Keratinocyte (primary cell): ENCODE measurements around the gene SCGB2A2. TPM values are rescaled to one million over a fixed set of nuclear protein-coding genes. Genes with fewer than 3 reads are reported as not detected.

Source experiments
- DNase-seq: peaks from one replicate; pipeline ENCODE4 v3.0.0-alpha.2; 2011; ENCODE audit warnings: low read depth, missing footprints, low spot score
- FAIRE-seq: peaks from 2 replicates; lab custom pipeline; 2011; peaks lifted over from hg19 to GRCh38; lab: Jason Lieb, UNC
- H2AFZ ChIP-seq: 2 replicates; pipeline ENCODE4 v1.6.0; 2012; ENCODE audit warnings: low read length, control low read depth, inconsistent platforms; ENCODE audit not compliant: control insufficient read depth
- H3K27ac ChIP-seq: 2 replicates; pipeline ENCODE4 v1.5.1; 2011; ENCODE audit warnings: low read length; ENCODE audit not compliant: control insufficient read depth, insufficient read depth
- H3K27me3 ChIP-seq: 3 replicates; pipeline ENCODE4 v1.6.0; 2011; ENCODE audit warnings: low read length; ENCODE audit not compliant: control insufficient read depth, insufficient read depth; ENCODE audit errors: extremely low read depth
- H3K36me3 ChIP-seq, 2 experiments: 2 replicates in 1 of 2; 3 replicates in 1 of 2; pipeline ENCODE4 v1.5.1; 2011; ENCODE audit warnings: low read length in 2 of 2, mild to moderate bottlenecking in 1 of 2; ENCODE audit not compliant: control insufficient read depth in 2 of 2, insufficient read depth in 2 of 2; ENCODE audit errors: extremely low read depth in 1 of 2
- H3K4me1 ChIP-seq: 3 replicates; pipeline ENCODE4 v1.5.1; 2011; ENCODE audit warnings: low read length; ENCODE audit not compliant: control insufficient read depth, insufficient read depth; ENCODE audit errors: extremely low read depth
- H3K4me2 ChIP-seq: 3 replicates; pipeline ENCODE4 v1.6.0; 2011; ENCODE audit warnings: low read depth, low read length; ENCODE audit not compliant: control insufficient read depth, insufficient read depth; ENCODE audit errors: extremely low read depth
- H3K4me3 ChIP-seq, 3 experiments: fragments of 200-600 bp in 1 of 3; sonication (generic) in 1 of 3; 2 replicates in 2 of 3; 3 replicates in 1 of 3; pipeline ENCODE4 v1.5.1; 2011 to 2016; ENCODE audit warnings: low read length in 3 of 3, mild to moderate bottlenecking in 3 of 3, control low read depth in 2 of 3, inconsistent platforms in 1 of 3, low read depth in 1 of 3, mixed read lengths in 1 of 3, mixed run types in 1 of 3, moderate library complexity in 1 of 3; ENCODE audit not compliant: control insufficient read depth in 2 of 3, insufficient read depth in 2 of 3; ENCODE audit errors: extremely low read depth in 1 of 3
- H3K79me2 ChIP-seq: 2 replicates; pipeline ENCODE4 v1.6.0; 2012; ENCODE audit warnings: low read length; ENCODE audit not compliant: control insufficient read depth, insufficient read depth
- H3K9ac ChIP-seq: 3 replicates; pipeline ENCODE4 v1.6.0; 2011; ENCODE audit warnings: low read length; ENCODE audit not compliant: control insufficient read depth, insufficient read depth; ENCODE audit errors: extremely low read depth
- H3K9me1 ChIP-seq: 3 replicates; pipeline ENCODE4 v1.6.0; 2011; ENCODE audit warnings: low read length; ENCODE audit not compliant: control insufficient read depth, insufficient read depth; ENCODE audit errors: extremely low read depth
- H3K9me3 ChIP-seq: 2 replicates; pipeline ENCODE4 v1.5.1; 2012; ENCODE audit warnings: low read depth, low read length; ENCODE audit not compliant: control insufficient read depth
- H4K20me1 ChIP-seq: 3 replicates; pipeline ENCODE4 v1.6.0; 2011; ENCODE audit warnings: low read length; ENCODE audit not compliant: control insufficient read depth, insufficient read depth; ENCODE audit errors: extremely low read depth
- EZH2 ChIP-seq: IDR thresholded peaks from one replicate; pipeline ENCODE4 v1.6.1; 2012; ENCODE audit warnings: inconsistent platforms, mild to moderate bottlenecking, low read length, moderate library complexity
- dilution Hi-C: fragments of 300-500 bp; cut with MboI; formaldehyde crosslinking; loops from one replicate; pipeline ENCODE4 v1.7.0; 2020; ENCODE audit warnings: low sequenced_read_pairs; ENCODE audit not compliant: extremely low pct_ligation_motif_present
- polyA plus RNA-seq, 5 experiments: library from polyadenylated mRNA; depleted of rRNA in 3 of 5; stranded (reverse) in 3 of 5; stranded (forward) in 1 of 5; unstranded in 1 of 5; fragments of >200 nt; gene quantifications; 1 replicate in 1 of 5; 2 replicates in 3 of 5; 3 replicates in 1 of 5; pipeline versions ENCODE4 v1.2.1 to v1.2.3, GENCODE V29; 2011 to 2012; ENCODE audit warnings: missing spikeins in 2 of 5, low read depth in 1 of 5, low replicate concordance in 1 of 5
- TF ChIP-seq, protein P1 (sequence below), 3 experiments: IDR thresholded peaks in 1 of 3; conservative IDR thresholded peaks in 1 of 3; optimal IDR thresholded peaks in 1 of 3; 2 replicates in 2 of 3; 3 replicates in 1 of 3; pipeline versions ENCODE3 to v1.5.1; 2011; ENCODE audit warnings: low read length in 3 of 3, mild to moderate bottlenecking in 3 of 3, moderate library complexity in 2 of 3, control low read depth in 1 of 3, inconsistent platforms in 1 of 3; ENCODE audit not compliant: insufficient read depth in 2 of 3; ENCODE audit errors: extremely low read depth in 1 of 3

SCGB2A2 gene
- polyA plus RNA-seq, 1 donor (not counting 4 experiments of a cell fraction or from before 2014, with no cell fraction given) = not detected

DNA sequence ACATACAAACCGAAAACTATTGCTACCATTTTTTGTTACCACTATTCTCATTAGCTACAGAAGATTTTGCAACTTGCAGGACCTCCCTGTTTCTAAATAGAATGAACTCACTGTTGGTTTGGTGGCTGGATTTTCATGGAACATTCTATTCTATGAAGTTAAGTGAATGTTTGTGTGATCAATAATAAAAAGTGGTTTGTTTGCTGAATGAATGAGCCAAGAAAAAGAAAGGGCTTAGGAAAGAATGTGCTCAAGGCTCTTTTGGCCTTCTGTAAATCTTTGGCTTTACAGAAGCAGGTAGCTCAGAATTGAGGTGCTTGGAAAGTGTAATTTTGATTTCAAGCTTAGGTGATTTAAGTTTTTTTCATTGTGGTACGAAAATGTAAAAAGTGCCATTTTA lies 33.8 kb upstream of the SCGB2A2 start:
- no peaks in the 10 kb centered on the region for H3K4me1 ChIP-seq
- H3K79me2 ChIP-seq = no peaks in the 10 kb centered on the region
- no peak overlapping the region for H3K4me3 ChIP-seq
- no peak overlapping the region for H3K9ac ChIP-seq
- FAIRE-seq = no peak
- no peak for TF ChIP-seq EZH2
- TF ChIP-seq, protein P1, sequence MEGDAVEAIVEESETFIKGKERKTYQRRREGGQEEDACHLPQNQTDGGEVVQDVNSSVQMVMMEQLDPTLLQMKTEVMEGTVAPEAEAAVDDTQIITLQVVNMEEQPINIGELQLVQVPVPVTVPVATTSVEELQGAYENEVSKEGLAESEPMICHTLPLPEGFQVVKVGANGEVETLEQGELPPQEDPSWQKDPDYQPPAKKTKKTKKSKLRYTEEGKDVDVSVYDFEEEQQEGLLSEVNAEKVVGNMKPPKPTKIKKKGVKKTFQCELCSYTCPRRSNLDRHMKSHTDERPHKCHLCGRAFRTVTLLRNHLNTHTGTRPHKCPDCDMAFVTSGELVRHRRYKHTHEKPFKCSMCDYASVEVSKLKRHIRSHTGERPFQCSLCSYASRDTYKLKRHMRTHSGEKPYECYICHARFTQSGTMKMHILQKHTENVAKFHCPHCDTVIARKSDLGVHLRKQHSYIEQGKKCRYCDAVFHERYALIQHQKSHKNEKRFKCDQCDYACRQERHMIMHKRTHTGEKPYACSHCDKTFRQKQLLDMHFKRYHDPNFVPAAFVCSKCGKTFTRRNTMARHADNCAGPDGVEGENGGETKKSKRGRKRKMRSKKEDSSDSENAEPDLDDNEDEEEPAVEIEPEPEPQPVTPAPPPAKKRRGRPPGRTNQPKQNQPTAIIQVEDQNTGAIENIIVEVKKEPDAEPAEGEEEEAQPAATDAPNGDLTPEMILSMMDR (optimal IDR thresholded peaks at IDR 0.05 in 1 of 3, IDR thresholded peaks at IDR 0.05 in 1 of 3, conservative IDR thresholded peaks at IDR 0.05 in 1 of 3; ENCODE audit: extremely low read depth in 1 of 3, insufficient read depth in 2 of 3, low read length in 3 of 3) = no peak
- H3K9me3 ChIP-seq = no peaks in the 10 kb centered on the region
- no peaks in the 10 kb centered on the region for H4K20me1 ChIP-seq
- H2AFZ ChIP-seq = no peak overlapping the region
- H3K4me2 ChIP-seq = no peak overlapping the region
- H3K36me3 ChIP-seq = no peaks in the 10 kb centered on the region
- no peaks in the 10 kb centered on the region for H3K27me3 ChIP-seq
- DNase-seq = no peak
- H3K9me1 ChIP-seq = no peaks in the 10 kb centered on the region
- dilution Hi-C loops = no loop called here
- H3K27ac ChIP-seq = no peak overlapping the region

DNA sequence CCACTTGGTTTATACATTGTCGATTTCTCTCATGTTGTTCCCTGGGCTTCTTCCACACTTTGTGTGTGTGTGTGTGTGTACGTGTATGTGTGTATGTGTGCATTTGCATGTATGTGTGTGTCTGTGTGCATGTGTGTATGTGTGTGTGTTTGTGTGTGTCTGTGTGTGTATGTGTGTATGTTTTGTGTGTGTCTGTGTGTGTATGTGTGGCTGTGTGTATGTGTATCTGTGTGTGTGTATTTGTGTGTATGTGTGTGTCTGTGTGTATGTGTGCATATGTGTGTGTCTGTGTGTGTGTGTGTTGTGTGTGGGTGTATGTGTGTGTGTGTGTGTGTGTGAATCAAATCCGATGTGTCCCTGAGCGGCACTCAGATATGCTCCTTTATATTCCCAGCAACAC lies 32.5 kb upstream of the SCGB2A2 start:
- Histone ChIP-seq H3K36me3 (no peaks in the 10 kb centered on the region), H3K4me2 (no peak overlapping the region), H3K9me1 (no peaks in the 10 kb centered on the region), H4K20me1 (no peaks in the 10 kb centered on the region), H3K9ac (no peak overlapping the region), H3K79me2 (no peaks in the 10 kb centered on the region), H3K4me1 (no peaks in the 10 kb centered on the region), H3K27me3 (no peaks in the 10 kb centered on the region), H3K9me3 (no peaks in the 10 kb centered on the region), H2AFZ (no peak overlapping the region), H3K4me3 (no peak overlapping the region), H3K27ac (no peak overlapping the region)
- FAIRE-seq (no peak), DNase-seq (no peak)
- TF ChIP-seq, protein P1 (optimal IDR thresholded peaks at IDR 0.05 in 1 of 3, IDR thresholded peaks at IDR 0.05 in 1 of 3, conservative IDR thresholded peaks at IDR 0.05 in 1 of 3; ENCODE audit: extremely low read depth in 1 of 3, insufficient read depth in 2 of 3, low read length in 3 of 3) = no peak
- no peak for TF ChIP-seq EZH2
- dilution Hi-C loops = no loop called here
